Chondrocyte (in vitro differentiated cells): Measurements from ENCODE around the gene CTNNA2. TPM values are rescaled to one million over a fixed set of nuclear protein-coding genes. Genes with fewer than 3 reads are reported as not detected.

Source experiments
- DNase-seq: peaks from one replicate; pipeline ENCODE4 v3.0.0; 2021; ENCODE audit warnings: mixed read lengths, low spot score
- H3K27ac Mint-ChIP-seq: one replicate; pipeline ENCODE4 v1.8.0; 2021; ENCODE audit warnings: mild to moderate bottlenecking, moderate library complexity, mixed read lengths; ENCODE audit not compliant: unreplicated experiment
- H3K27me3 Mint-ChIP-seq: 2 replicates; pipeline ENCODE4 v1.8.0; 2021; ENCODE audit warnings: low read depth, mixed read lengths
- H3K36me3 Mint-ChIP-seq: 2 replicates; pipeline ENCODE4 v1.8.0; 2021; ENCODE audit warnings: low read depth, mixed read lengths
- H3K4me1 Mint-ChIP-seq: 2 replicates; pipeline ENCODE4 v1.8.0; 2021; ENCODE audit warnings: low read depth, mild to moderate bottlenecking, mixed read lengths
- H3K4me3 Mint-ChIP-seq: one replicate; pipeline ENCODE4 v1.8.0; 2021; ENCODE audit warnings: mild to moderate bottlenecking, moderate library complexity, mixed read lengths; ENCODE audit not compliant: unreplicated experiment
- H3K9me3 Mint-ChIP-seq: 2 replicates; pipeline ENCODE4 v1.8.0; 2021; ENCODE audit warnings: low read depth, mixed read lengths
- CTCF ChIP-seq: fragments of 200-600 bp; sonication (generic); IDR thresholded peaks from 2 replicates; pipeline ENCODE4 v1.5.0; 2021; ENCODE audit warnings: antibody characterized with exemption, mild to moderate bottlenecking, moderate library complexity
- total RNA-seq: library from RNA; stranded (reverse); gene quantifications from 3 replicates; pipeline ENCODE4 v1.2.1, GENCODE V29; 2021

The CTNNA2 gene
- total RNA-seq, 1 donor from 2014 or later, result not detected

GRCh38 chr2:79966369-79966768 is 453.5 kb downstream of the CTNNA2 start:
- no peak for TF ChIP-seq CTCF

GRCh38 chr2:79966882-79967281 is 454.0 kb downstream of the CTNNA2 start:
- H3K9me3 Mint-ChIP-seq, result no peaks in the 10 kb centered on the region
- no peak for TF ChIP-seq CTCF
- H3K27ac Mint-ChIP-seq, result no peak overlapping the region
- no peaks in the 10 kb centered on the region for H3K4me1 Mint-ChIP-seq
- no peaks in the 10 kb centered on the region for H3K27me3 Mint-ChIP-seq
- no peak overlapping the region for H3K4me3 Mint-ChIP-seq
- DNase-seq, result no peak
- no peaks in the 10 kb centered on the region for H3K36me3 Mint-ChIP-seq

More at GRCh38 chr2:79966369-79966768, 453.5 kb downstream of the CTNNA2 start:
- Mint-ChIP-seq H3K27me3 (no peaks in the 10 kb centered on the region), H3K4me1 (no peaks in the 10 kb centered on the region), H3K27ac (no peak overlapping the region), H3K36me3 (no peaks in the 10 kb centered on the region), H3K4me3 (no peak overlapping the region), H3K9me3 (no peaks in the 10 kb centered on the region)
- DNase-seq, result no peak

- Mint-ChIP-seq H3K4me3 (no peak overlapping the region), H3K9me3 (no peaks in the 10 kb centered on the region), H3K27ac (no peak overlapping the region), H3K4me1 (no peaks in the 10 kb centered on the region), H3K27me3 (no peaks in the 10 kb centered on the region), H3K36me3 (no peaks in the 10 kb centered on the region)
- no peak for TF ChIP-seq CTCF
- DNase-seq, result no peak
Measured at GRCh38 chr2:79971807-79972206, 459.0 kb downstream of the CTNNA2 start.

- H3K4me3 Mint-ChIP-seq, result no peak overlapping the region
- no peak for TF ChIP-seq CTCF
- no peaks in the 10 kb centered on the region for H3K9me3 Mint-ChIP-seq
- H3K36me3 Mint-ChIP-seq, result no peaks in the 10 kb centered on the region
- H3K27me3 Mint-ChIP-seq, result no peaks in the 10 kb centered on the region
- H3K4me1 Mint-ChIP-seq, result no peaks in the 10 kb centered on the region
- no peak for DNase-seq
- no peak overlapping the region for H3K27ac Mint-ChIP-seq
Measured at GRCh38 chr2:79972661-79973060, 459.8 kb downstream of the CTNNA2 start.

GRCh38 chr2:79975791-79976565 is 463.1 kb downstream of the CTNNA2 start:
- peaks cover 6% of the 10 kb centered on the region for H3K27me3 Mint-ChIP-seq
- no peak overlapping the region for H3K27ac Mint-ChIP-seq
- no peaks in the 10 kb centered on the region for H3K36me3 Mint-ChIP-seq
- no peaks in the 10 kb centered on the region for H3K4me1 Mint-ChIP-seq
- no peaks in the 10 kb centered on the region for H3K9me3 Mint-ChIP-seq
- no peak for DNase-seq
- H3K4me3 Mint-ChIP-seq, result no peak overlapping the region
- no peak for TF ChIP-seq CTCF
